BLaER1 treated with 17β-estradiol and CSF1 and Interleukin-3, amounts not matched to agents 10 nM and 100 nM (cell line): ENCODE results near the gene KIF17.
"Not testable (repeated sequence)": the region's sequence is repeated elsewhere in the genome, so short reads cannot be mapped to it uniquely, and the experiment has no call there.

Experiments used
- H3K27ac ChIP-seq, 11 experiments: shearing (Covaris generic); formaldehyde crosslinking; 2 replicates each; pipeline ENCODE4 v1.8.1; 2022
- H3K27me3 ChIP-seq, 11 experiments: shearing (Covaris generic); formaldehyde crosslinking; 2 replicates each; pipeline ENCODE4 v1.8.1; 2022
- H3K36me3 ChIP-seq, 11 experiments: shearing (Covaris generic); formaldehyde crosslinking; 2 replicates each; pipeline ENCODE4 v1.8.1; 2022
- H3K4me1 ChIP-seq, 10 experiments: shearing (Covaris generic); formaldehyde crosslinking; 2 replicates each; pipeline ENCODE4 v1.8.1; 2022
- H3K4me2 ChIP-seq, 11 experiments: shearing (Covaris generic); formaldehyde crosslinking; 2 replicates each; pipeline ENCODE4 v1.8.1; 2022
- H3K4me3 ChIP-seq, 10 experiments: shearing (Covaris generic); formaldehyde crosslinking; 2 replicates each; pipeline ENCODE4 v1.8.1; 2022
- H3K9ac ChIP-seq, 11 experiments: shearing (Covaris generic); formaldehyde crosslinking; 2 replicates each; pipeline ENCODE4 v1.8.1; 2022
- H3K9me3 ChIP-seq, 11 experiments: shearing (Covaris generic); formaldehyde crosslinking; replicated peaks in 1 of 11; 2 replicates each; pipeline ENCODE4 v1.8.1; 2022
- H4K20me1 ChIP-seq, 11 experiments: shearing (Covaris generic); formaldehyde crosslinking; 2 replicates each; pipeline ENCODE4 v1.8.1; 2022
- Cebpa-rat ChIP-seq, 11 experiments: shearing (Covaris generic); IDR thresholded peaks; 2 replicates each; pipeline ENCODE4 v1.8.1; 2022

KIF17 gene

DNA sequence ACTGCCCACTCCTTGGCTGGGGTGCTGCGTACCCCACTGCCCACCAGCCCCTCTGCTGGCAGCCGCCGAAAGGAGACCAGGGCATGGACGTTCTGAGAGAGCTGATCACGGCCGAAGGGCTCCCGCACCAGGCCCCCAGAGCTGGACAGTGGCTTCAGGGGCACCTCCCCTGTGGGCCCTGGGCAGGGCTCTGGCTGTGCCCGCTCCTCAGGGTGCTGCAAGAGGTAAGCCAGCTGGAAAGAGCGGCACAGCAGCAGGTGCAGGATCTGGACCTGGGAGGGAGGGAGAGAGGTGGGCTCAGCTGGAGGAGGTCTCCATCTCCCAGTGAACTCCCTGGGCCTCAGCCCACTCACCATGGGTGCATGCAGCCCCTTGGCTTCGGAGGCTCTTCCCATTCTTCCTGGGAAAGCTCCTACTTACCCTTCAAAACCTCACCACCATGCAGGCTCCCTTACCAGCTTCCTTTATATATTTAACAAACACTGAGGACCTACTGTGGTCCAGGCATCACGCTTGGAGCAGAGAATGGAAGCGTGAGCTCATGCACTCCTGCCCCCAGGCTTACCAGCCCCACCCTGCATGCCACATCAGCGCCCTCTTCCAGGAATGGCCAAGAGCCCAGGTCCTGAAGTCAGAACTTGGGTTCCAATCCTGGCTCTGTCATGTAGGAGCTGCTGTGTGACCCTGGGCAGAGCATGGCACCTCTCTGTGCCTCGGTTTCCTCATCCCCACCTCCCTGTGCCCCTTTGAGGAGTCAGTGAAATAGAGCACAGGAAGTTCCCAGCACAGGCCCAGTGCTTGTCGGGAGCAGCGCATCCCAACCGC is 6.8 kb upstream of the KIF17 start:
- Histone ChIP-seq H3K27ac (no peak overlapping the region), H3K4me2 (no peak overlapping the region)

DNA sequence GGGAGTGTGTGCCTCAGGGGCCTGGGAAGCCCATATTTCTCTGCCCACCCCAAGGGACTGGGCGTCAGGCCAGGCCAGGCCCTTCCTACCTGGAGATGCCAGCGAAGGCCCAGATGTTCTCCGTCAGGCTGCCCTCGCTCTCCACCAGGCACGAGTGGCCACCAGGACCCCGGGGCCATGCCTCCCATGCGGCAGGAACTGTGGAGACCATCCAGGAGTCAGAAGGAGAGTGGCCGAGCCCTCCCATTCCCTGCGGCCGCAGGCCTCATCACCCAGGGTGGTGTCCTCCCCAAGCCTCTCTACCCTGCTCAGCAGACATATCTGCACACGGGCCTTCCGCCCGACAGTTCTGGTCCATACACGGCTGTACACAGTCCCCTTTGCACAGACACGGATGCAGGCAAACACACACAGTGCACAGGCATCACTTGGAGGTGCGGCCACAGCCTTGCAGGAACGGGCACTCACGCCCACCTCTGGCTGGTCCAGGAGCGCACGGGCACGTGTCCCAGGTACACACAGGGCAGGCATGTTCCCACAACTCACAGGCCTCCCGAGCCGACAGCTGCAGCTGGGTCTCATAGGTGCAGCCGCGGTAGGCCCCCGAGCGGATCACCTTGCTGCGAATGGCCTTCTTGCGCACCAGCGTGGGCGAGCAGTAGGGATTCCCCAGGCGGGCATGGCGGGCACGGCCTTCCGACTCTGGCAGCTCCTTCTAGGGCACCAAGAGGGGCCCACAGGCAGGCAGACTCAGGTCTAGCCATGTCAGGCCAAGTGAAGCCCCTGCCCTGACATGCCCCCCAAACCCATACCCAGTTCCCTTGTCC is 5.9 kb upstream of the KIF17 start:
- H3K27ac ChIP-seq = no peak overlapping the region
- H4K20me1 ChIP-seq = peaks cover 0 to 89% (median 0%) of the 10 kb centered on the region in 11 experiments; a peak in 7 of 22 replicates
- TF ChIP-seq Cebpa-rat (IDR thresholded peaks at IDR 0.05) = no peak
- no peaks in the 10 kb centered on the region for H3K4me1 ChIP-seq
- H3K9me3 ChIP-seq = no peaks in the 10 kb centered on the region
- H3K4me3 ChIP-seq = no peak overlapping the region
- peaks cover 12 to 33% (median 20%) of the 10 kb centered on the region in 11 experiments for H3K27me3 ChIP-seq
- no peak overlapping the region for H3K4me2 ChIP-seq
- H3K36me3 ChIP-seq = no peaks in the 10 kb centered on the region
- H3K9ac ChIP-seq = no peak overlapping the region

More for the DNA sequence above, 6.8 kb upstream of the KIF17 start:
- H3K27me3 ChIP-seq = peaks cover 14 to 33% (median 20%) of the 10 kb centered on the region in 11 experiments
- peaks cover 0 to 89% (median 4%) of the 10 kb centered on the region in 11 experiments; a peak in 12 of 22 replicates for H4K20me1 ChIP-seq
- H3K9ac ChIP-seq = no peak overlapping the region
- H3K4me3 ChIP-seq = no peak overlapping the region
- no peak for TF ChIP-seq Cebpa-rat (IDR thresholded peaks at IDR 0.05)
- no peaks in the 10 kb centered on the region for H3K36me3 ChIP-seq
- 0 out of 20 replicates have a peak, but pooled peaks cover 0 to under 1% (median 0%) of the 10 kb centered on the region in 10 experiments for H3K4me1 ChIP-seq
- H3K9me3 ChIP-seq = no peaks in the 10 kb centered on the region

DNA sequence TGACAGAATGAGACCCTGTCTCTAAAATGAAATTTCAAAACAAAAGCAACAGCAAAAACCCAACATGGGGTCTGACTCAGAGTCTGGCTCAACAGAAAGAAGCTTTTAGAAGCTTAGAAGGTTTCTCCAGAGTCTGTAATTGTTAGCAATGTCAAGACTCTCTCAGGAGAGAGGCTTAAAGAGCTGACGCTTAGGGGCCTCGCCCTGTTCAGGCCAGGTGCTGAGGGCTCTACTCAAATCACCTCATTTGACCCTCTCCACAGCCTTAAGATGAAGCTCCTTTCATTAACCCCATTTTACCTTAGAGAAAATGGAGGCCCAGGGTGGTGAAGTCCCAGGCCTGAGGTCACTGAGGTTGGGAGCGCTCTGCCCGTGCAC is 5.3 kb upstream of the KIF17 start:
- Histone ChIP-seq H4K20me1 (peaks cover 0 to 89% (median 0%) of the 10 kb centered on the region in 11 experiments; a peak in 7 of 22 replicates), H3K27me3 (peaks cover 13 to 33% (median 20%) of the 10 kb centered on the region in 11 experiments)

DNA sequence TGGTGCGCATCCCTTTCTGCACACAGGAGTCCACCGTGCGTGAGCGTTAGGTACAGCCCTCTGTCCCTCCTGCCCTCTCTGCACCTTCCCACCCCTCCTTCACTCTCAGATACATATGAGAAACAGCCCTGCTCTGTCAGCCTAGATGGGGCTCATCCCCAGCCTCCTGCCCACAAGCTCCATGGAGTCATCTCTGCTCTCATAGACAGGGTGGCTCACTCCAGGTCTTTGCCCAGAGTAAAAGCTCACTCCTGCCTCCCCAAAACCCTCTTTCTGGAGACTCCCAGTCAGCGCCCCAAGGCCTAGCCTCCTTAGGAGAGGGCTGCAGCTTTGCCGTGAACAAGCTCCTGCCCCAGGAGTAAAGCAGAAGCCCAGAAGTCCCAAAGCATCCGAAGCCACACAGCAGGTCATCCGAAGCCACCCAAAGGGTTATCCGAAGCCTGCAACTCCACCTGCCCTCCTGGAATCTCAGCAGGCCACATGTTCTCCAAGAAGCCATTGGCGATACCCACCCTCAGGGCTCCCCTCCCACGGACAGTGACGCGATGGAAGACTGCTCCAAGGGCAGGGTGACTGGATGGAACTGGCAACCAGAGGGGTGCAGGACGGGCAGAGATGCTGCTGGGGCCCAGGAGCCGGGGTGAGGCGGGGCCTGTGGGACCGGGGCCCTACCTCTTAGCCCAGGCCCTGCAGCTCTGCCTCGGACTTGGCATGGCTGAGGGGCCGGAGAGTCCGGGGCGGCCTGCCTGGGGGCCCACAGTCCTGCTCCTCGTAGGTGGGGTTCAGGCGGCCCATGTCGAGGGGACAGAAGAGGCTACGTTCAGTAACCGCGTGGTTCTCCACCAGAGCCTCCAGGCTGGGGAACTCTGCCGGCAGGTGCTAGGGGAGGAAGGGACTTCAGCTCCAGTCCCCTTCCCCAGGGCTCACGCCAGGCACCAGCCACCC is 3.6 kb upstream of the KIF17 start:
- Histone ChIP-seq H3K9ac (no peak overlapping the region), H3K9me3 (no peaks in the 10 kb centered on the region), H3K4me2 (no peak overlapping the region), H3K36me3 (no peaks in the 10 kb centered on the region), H4K20me1 (peaks cover 0 to 75% (median 0%) of the 10 kb centered on the region in 11 experiments; a peak in 5 of 22 replicates), H3K4me3 (no peak overlapping the region), H3K4me1 (peaks cover 0 to 10% (median 5%) of the 10 kb centered on the region in 10 experiments; a peak in 11 of 20 replicates), H3K27ac (no peak overlapping the region), H3K27me3 (peaks cover 29 to 39% (median 34%) of the 10 kb centered on the region in 11 experiments)
- TF ChIP-seq Cebpa-rat (IDR thresholded peaks at IDR 0.05) = no peak

More for the DNA sequence above, 5.3 kb upstream of the KIF17 start:
- Histone ChIP-seq H3K4me1 (peaks cover 0 to 2% (median 0%) of the 10 kb centered on the region in 10 experiments; a peak in 3 of 20 replicates), H3K4me2 (no peak overlapping the region), H3K9ac (no peak overlapping the region), H3K4me3 (no peak overlapping the region), H3K27ac (no peak overlapping the region), H3K9me3 (no peaks in the 10 kb centered on the region), H3K36me3 (no peaks in the 10 kb centered on the region)
- TF ChIP-seq Cebpa-rat (IDR thresholded peaks at IDR 0.05) = no peak

DNA sequence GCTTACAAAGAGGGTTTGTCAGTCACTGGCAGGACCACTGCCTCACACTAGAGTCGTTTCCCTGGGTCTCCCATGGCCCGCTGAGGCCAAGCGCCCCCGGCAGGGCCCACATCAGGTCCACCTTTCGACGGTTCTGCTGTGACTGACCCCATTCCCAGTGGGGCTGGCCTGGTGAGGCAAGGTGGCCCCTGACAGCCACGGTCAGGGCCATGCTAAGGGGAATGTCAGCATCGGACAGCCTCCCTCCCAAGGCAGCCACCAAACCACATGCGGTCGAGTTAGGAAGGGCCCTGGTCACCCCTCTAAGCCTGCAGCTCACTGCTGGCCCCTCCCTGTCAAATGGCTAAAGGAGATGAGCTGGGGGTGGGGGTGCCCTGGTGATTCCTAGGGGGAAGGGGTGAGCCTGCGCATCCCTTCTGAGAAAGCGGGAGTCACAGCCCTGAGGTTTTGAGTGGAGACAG is 2.9 kb upstream of the KIF17 start:
- no peak overlapping the region for H3K4me3 ChIP-seq
- H3K27me3 ChIP-seq = peaks cover 31 to 47% (median 40%) of the 10 kb centered on the region in 11 experiments
- no peak overlapping the region for H3K9ac ChIP-seq
- peaks cover 0 to 10% (median 6%) of the 10 kb centered on the region in 10 experiments; a peak in 11 of 20 replicates for H3K4me1 ChIP-seq
- peaks cover 0 to 67% (median 0%) of the 10 kb centered on the region in 11 experiments; a peak in 6 of 22 replicates for H4K20me1 ChIP-seq
- H3K4me2 ChIP-seq = no peak overlapping the region
- no peaks in the 10 kb centered on the region for H3K36me3 ChIP-seq
- H3K27ac ChIP-seq = no peak overlapping the region
- TF ChIP-seq Cebpa-rat (IDR thresholded peaks at IDR 0.05) = no peak
- H3K9me3 ChIP-seq = no peaks in the 10 kb centered on the region

DNA sequence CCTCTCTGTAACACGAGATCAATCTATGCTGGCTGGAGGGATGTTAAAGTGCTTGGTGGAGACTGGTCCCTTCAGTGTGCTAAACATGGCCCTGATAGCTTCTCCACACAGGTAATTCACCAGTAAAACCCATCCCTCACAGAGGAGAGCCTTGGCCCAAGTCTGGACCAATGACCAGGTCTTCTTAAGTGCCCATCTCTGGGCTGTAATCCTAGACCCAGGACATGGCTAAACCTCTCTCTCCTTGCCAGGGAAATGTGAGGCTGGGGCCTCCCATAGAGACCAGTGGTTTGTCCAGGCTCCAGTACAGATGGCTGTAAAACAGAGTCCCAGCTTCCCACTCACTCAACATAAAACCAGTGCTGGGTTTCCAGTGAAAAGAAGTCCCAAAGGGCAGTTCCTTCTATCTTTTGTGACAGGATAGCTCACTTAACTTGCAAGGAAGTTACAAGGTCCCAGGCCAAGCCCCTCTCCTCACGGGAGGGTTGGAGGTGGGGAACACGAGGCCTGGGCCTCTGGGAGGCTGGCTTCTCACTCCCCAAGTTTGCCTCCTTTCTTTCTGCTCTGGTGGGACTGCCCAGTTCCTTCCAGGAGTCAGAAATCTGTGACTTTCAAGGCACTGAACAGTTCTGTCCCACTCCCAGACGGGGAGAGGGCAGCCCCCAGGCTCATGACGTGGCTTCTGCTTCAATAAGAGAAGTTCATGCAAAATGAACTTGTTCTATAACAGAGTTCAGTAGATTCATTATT is 2.2 kb upstream of the KIF17 start:
- Histone ChIP-seq H3K27ac (no peak overlapping the region), H3K4me2 (no peak overlapping the region), H3K9me3 (no peaks in the 10 kb centered on the region), H4K20me1 (peaks cover 0 to 67% (median 0%) of the 10 kb centered on the region in 11 experiments; a peak in 6 of 22 replicates), H3K9ac (no peak overlapping the region), H3K4me3 (no peak overlapping the region), H3K36me3 (no peaks in the 10 kb centered on the region), H3K27me3 (peaks cover 31 to 50% (median 40%) of the 10 kb centered on the region in 11 experiments), H3K4me1 (peaks cover 0 to 15% (median 8%) of the 10 kb centered on the region in 10 experiments; a peak in 13 of 20 replicates)
- TF ChIP-seq Cebpa-rat (IDR thresholded peaks at IDR 0.05) = no peak

DNA sequence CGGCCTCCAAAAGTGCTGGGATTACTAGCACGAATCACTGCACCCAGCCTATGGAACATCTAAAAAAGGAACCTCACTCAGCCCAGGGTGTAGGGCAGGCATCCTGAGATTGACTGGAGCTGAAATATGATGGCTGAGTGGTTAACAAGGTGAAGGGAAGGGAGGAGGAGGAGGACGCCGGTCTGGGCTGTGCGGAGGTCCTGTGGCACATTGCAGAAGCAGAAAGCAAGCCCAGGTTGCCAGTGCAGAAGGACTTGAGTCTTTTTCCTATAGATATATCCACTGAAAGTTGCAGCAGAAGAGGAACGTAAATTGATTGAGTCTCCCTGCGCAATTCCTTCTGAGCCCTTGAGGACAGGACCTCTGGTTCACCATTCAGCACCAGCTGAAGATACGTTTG is 1.5 kb upstream of the KIF17 start:
- no peak overlapping the region for H3K9ac ChIP-seq
- H3K27me3 ChIP-seq = peaks cover 31 to 50% (median 40%) of the 10 kb centered on the region in 11 experiments
- peaks cover 0 to 61% (median 0%) of the 10 kb centered on the region in 11 experiments; a peak in 6 of 22 replicates for H4K20me1 ChIP-seq
- TF ChIP-seq Cebpa-rat (IDR thresholded peaks at IDR 0.05) = no peak
- no peaks in the 10 kb centered on the region for H3K9me3 ChIP-seq
- H3K36me3 ChIP-seq = no peaks in the 10 kb centered on the region
- H3K4me1 ChIP-seq = peaks cover 0 to 22% (median 10%) of the 10 kb centered on the region in 10 experiments; a peak in 13 of 20 replicates
- H3K27ac ChIP-seq = no peak overlapping the region
- no peak overlapping the region for H3K4me3 ChIP-seq
- no peak overlapping the region for H3K4me2 ChIP-seq

DNA sequence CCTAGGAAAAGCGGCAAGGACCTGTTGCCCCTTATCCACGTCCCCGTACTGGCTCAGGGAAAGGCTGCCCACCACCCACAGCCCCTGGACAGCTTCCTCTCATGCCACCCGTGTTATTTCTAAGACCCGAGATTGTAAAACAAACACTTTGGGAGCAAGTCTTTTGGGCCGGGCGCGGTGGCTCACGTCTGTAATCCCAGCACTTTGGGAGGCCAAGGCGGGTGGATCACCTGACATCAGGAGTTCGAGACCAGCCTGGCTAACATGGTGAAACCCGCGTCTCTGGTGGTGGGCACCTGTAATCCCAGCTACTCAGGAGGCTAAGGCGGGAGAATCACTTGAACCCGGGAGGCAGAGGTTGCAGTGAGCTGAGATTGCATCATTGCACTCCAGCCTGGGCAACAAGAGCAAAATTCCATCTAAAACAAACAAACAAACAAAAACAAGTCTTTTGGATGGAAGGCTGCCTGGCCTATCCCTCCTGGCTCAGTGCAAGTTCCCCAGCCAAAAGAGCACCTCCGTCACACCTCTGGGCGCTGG is 606 bp upstream of the KIF17 start:
- H3K27me3 ChIP-seq = peaks cover 31 to 50% (median 40%) of the 10 kb centered on the region in 11 experiments
- H3K9ac ChIP-seq, H3K27ac ChIP-seq, H3K36me3 ChIP-seq, H3K9me3 ChIP-seq: not testable (repeated sequence)
- H4K20me1 ChIP-seq = peaks cover 0 to 52% (median 0%) of the 10 kb centered on the region in 11 experiments; a peak in 6 of 22 replicates
- H3K4me2 ChIP-seq = peak overlapping the region; percentile 66 to 89 (median 77)
- peaks cover 0 to 22% (median 10%) of the 10 kb centered on the region in 10 experiments; a peak in 13 of 20 replicates for H3K4me1 ChIP-seq
- H3K4me3 ChIP-seq = peak overlapping the region in 9 of 10 experiments; percentile 46 to 64 (median 51); a peak in 14 of 20 replicates
